GM12878 (cell line): Measurements from ENCODE around the gene CEP78. TPM values are rescaled to one million over a fixed set of nuclear protein-coding genes. Genes with fewer than 3 reads are reported as not detected.

Source experiments
- ATAC-seq: fragments of 200-7000 bp; cut with Tn5 transposase; 3 replicates; pipeline ENCODE4 v1.9.1; 2020; ENCODE audit warnings: mild to moderate bottlenecking, moderate library complexity
- BruUV-seq: library from RNA; stranded (reverse); fragments of 400-500 nt; replicated peaks from 2 replicates; lab custom pipeline; 2021; lab: Mats Ljungman, UMichigan
- CTCF ChIA-PET: fragments of 300-600 bp; sonication (Branson Sonifier 250); formaldehyde crosslinking; extraction: SDS; loops from one replicate; lab custom pipeline; 2021; ENCODE audit warnings: inconsistent platforms; lab: Yijun Ruan, JAX
- POLR2A ChIA-PET: fragments of 350-600 bp; formaldehyde crosslinking; extraction: SDS; loops from one replicate; lab custom pipeline; 2021; ENCODE audit warnings: inconsistent platforms; lab: Charles Lee
- RAD21 ChIA-PET: fragments of 300-600 bp; sonication (Branson Sonifier 250); formaldehyde crosslinking; loops from one replicate; lab custom pipeline; 2023; ENCODE audit warnings: antibody characterized with exemption; ENCODE audit not compliant: unreplicated experiment; lab: Charles Lee
- SMC1A ChIA-PET: fragments of 300-600 bp; sonication (Branson Sonifier 250); formaldehyde crosslinking; loops from one replicate; lab custom pipeline; 2023; ENCODE audit not compliant: unreplicated experiment, uncharacterized antibody; lab: Charles Lee
- DNase-seq: peaks from one replicate; pipeline ENCODE4 v3.0.0-alpha.2; 2011; ENCODE audit warnings: low read depth, low spot score
- FAIRE-seq: peaks from 3 replicates; lab custom pipeline; 2011; peaks lifted over from hg19 to GRCh38; lab: Jason Lieb, UNC
- H2AFZ ChIP-seq: 2 replicates; pipeline ENCODE4 v1.6.0; 2011; ENCODE audit warnings: low read depth, low read length, control low read depth; ENCODE audit not compliant: control insufficient read depth
- H3K27ac ChIP-seq: 2 replicates; pipeline ENCODE4 v1.5.1; 2011; ENCODE audit warnings: control low read depth; ENCODE audit not compliant: control insufficient read depth, insufficient read depth
- H3K27me3 ChIP-seq, 2 experiments: replicated peaks in 1 of 2; 2 replicates each; pipeline versions ENCODE4 v1.6.0 to v1.6.1; 2011; ENCODE audit warnings: low read length in 1 of 2; ENCODE audit not compliant: control insufficient read depth in 2 of 2, insufficient read depth in 2 of 2
- H3K36me3 ChIP-seq, 2 experiments: 2 replicates each; pipeline ENCODE4 v1.5.1; 2011; ENCODE audit warnings: low read length in 1 of 2; ENCODE audit not compliant: control insufficient read depth in 2 of 2, insufficient read depth in 2 of 2
- H3K4me1 ChIP-seq: 2 replicates; pipeline ENCODE4 v1.6.1; 2011; ENCODE audit warnings: mild to moderate bottlenecking, low read length, moderate library complexity, mixed read lengths; ENCODE audit not compliant: control insufficient read depth, insufficient read depth
- H3K4me2 ChIP-seq: 2 replicates; pipeline ENCODE4 v1.6.0; 2011; ENCODE audit warnings: control low read depth; ENCODE audit not compliant: control insufficient read depth, insufficient read depth
- H3K4me3 ChIP-seq: fragments of 200-600 bp; sonication (generic); 2 replicates; pipeline ENCODE4 v1.5.1; 2016
- H3K79me2 ChIP-seq: 2 replicates; pipeline ENCODE4 v1.6.0; 2011; ENCODE audit warnings: low read length; ENCODE audit not compliant: control insufficient read depth, insufficient read depth
- H3K9ac ChIP-seq: 2 replicates; pipeline ENCODE4 v1.8.0; 2011; ENCODE audit warnings: low read length, control low read depth, mixed read lengths; ENCODE audit not compliant: control insufficient read depth, insufficient read depth
- H3K9me3 ChIP-seq: replicated peaks from 3 replicates; pipeline ENCODE4 v1.5.1; 2011; ENCODE audit warnings: mild to moderate bottlenecking, low read length; ENCODE audit not compliant: control insufficient read depth, insufficient read depth
- H4K20me1 ChIP-seq: 2 replicates; pipeline ENCODE4 v1.6.0; 2011; ENCODE audit not compliant: control insufficient read depth, insufficient read depth
- BCL11A ChIP-seq: IDR thresholded peaks from 2 replicates; pipeline ENCODE4 v1.6.1; 2011; ENCODE audit warnings: low read depth, low read length
- BHLHE40 ChIP-seq, 2 experiments: fragments of 450-650 bp in 1 of 2; IDR thresholded peaks; 2 replicates each; pipeline ENCODE4 v1.6.1; 2011 to 2017; ENCODE audit warnings: low read depth in 2 of 2, borderline replicate concordance in 1 of 2, improper control_type of control experiment in 1 of 2, low read length in 1 of 2, mild to moderate bottlenecking in 1 of 2
- CBX3 ChIP-seq: fragments of 200-600 bp; sonication (generic); IDR thresholded peaks from 2 replicates; pipeline ENCODE4 v1.6.1; 2016; ENCODE audit warnings: low read depth, borderline replicate concordance
- EGR1 ChIP-seq, 2 experiments: IDR thresholded peaks; 1 replicate in 1 of 2; 2 replicates in 1 of 2; pipeline ENCODE4 v1.6.1; 2011 to 2012; ENCODE audit warnings: low read depth in 2 of 2, low read length in 2 of 2, borderline replicate concordance in 1 of 2, mild to moderate bottlenecking in 1 of 2, moderate library complexity in 1 of 2
- IKZF1 ChIP-seq: fragments of 450-650 bp; conservative IDR thresholded peaks from 2 replicates; pipeline ENCODE4 v1.6.1; 2017; ENCODE audit warnings: antibody characterized with exemption, mild to moderate bottlenecking
- IRF5 ChIP-seq: fragments of 450-650 bp; IDR thresholded peaks from 2 replicates; pipeline ENCODE4 v1.6.1; 2017; ENCODE audit warnings: borderline replicate concordance
- NFYA ChIP-seq: IDR thresholded peaks from 2 replicates; pipeline ENCODE4 v1.6.1; 2011; ENCODE audit warnings: low read depth, mild to moderate bottlenecking, low read length, improper control_type of control experiment, borderline replicate concordance
- RFX5 ChIP-seq: IDR thresholded peaks from 2 replicates; pipeline ENCODE4 v1.6.1; 2011; ENCODE audit warnings: low read depth, low read length, improper control_type of control experiment
- SIN3A ChIP-seq: IDR thresholded peaks from 2 replicates; pipeline ENCODE4 v1.6.1; 2012; ENCODE audit warnings: low read depth, low read length, improper control_type of control experiment
- SMC3 ChIP-seq: IDR thresholded peaks from 2 replicates; pipeline ENCODE4 v1.6.1; 2011; ENCODE audit warnings: low read length, improper control_type of control experiment, borderline replicate concordance
- SRF ChIP-seq, 2 experiments: IDR thresholded peaks; 2 replicates each; pipeline ENCODE4 v1.6.1; 2011; ENCODE audit warnings: low read depth in 2 of 2, low read length in 2 of 2, mild to moderate bottlenecking in 1 of 2, moderate library complexity in 1 of 2
- TCF3 ChIP-seq: IDR thresholded peaks from 2 replicates; pipeline ENCODE4 v1.6.1; 2012; ENCODE audit warnings: low read depth, mild to moderate bottlenecking, low read length, borderline replicate concordance; ENCODE audit not compliant: insufficient read depth
- ZBTB11 ChIP-seq: fragments of 450-650 bp; formaldehyde crosslinking; IDR thresholded peaks from 2 replicates; pipeline ENCODE4 v1.5.0; 2022; ENCODE audit warnings: mild to moderate bottlenecking, missing genetic modification characterization
- ZNF384 ChIP-seq: IDR thresholded peaks from 2 replicates; pipeline ENCODE4 v1.6.1; 2012; ENCODE audit warnings: low read depth, mild to moderate bottlenecking, low read length, improper control_type of control experiment, borderline replicate concordance
- ZNF592 ChIP-seq: fragments of 450-650 bp; IDR thresholded peaks from 2 replicates; pipeline ENCODE4 v1.6.1; 2017; ENCODE audit warnings: mild to moderate bottlenecking, moderate library complexity
- ZZZ3 ChIP-seq: IDR thresholded peaks from 2 replicates; pipeline ENCODE4 v1.6.1; 2011; ENCODE audit warnings: low read depth; ENCODE audit not compliant: control insufficient read depth, insufficient read length
- WGBS: methylation state at CpG from one replicate; pipeline ENCODE4 v1.1.6; 2016; ENCODE audit warnings: low lambda C conversion rate; ENCODE audit not compliant: insufficient replicate concordance, insufficient coverage; ENCODE audit errors: missing lambda C conversion rate; 5-methylcytosine and 5-hydroxymethylcytosine counted together
- in situ Hi-C: fragments of 300-500 bp; cut with MboI; formaldehyde crosslinking; loops from 9 replicates; pipeline ENCODE4 v1.14.3; 2018; ENCODE audit warnings: mixed read lengths
- intact Hi-C: fragments of 100-400 bp; cut with micrococcal nuclease; formaldehyde crosslinking; loops from one replicate; pipeline ENCODE4 v1.14.2; 2022; ENCODE audit not compliant: unreplicated experiment
- polyA plus RNA-seq, 11 experiments: library from polyadenylated mRNA; depleted of rRNA in 4 of 11; unstranded in 6 of 11; stranded (reverse) in 5 of 11; fragments of >200 nt; fragmentation: Nextera tagmentation in 4 of 11; fragmentation: Illumina TruSeq in 1 of 11; extraction: Ambion mirVana in 4 of 11; extraction: Trizol in 1 of 11; gene quantifications; 1 replicate in 1 of 11; 2 replicates in 10 of 11; pipeline versions ENCODE4 v1.2.1 to v1.2.3, GENCODE V29; 2011 to 2016; ENCODE audit warnings: inconsistent platforms in 2 of 11, missing spikeins in 2 of 11, low read depth in 1 of 11
- total RNA-seq, 4 experiments: library from RNA; depleted of rRNA in 3 of 4; stranded (reverse); fragments of >200 nt in 3 of 4; fragmentation: Illumina TruSeq in 1 of 4; extraction: Trizol in 1 of 4; gene quantifications; 2 replicates each; pipeline versions ENCODE4 v1.2.1 to v1.2.3, GENCODE V29; 2013 to 2021

Gene CEP78
- total and polyA plus RNA-seq, 10 of the 15 experiments (the other 5 are each of a cell fraction or from before 2014, with no cell fraction given) = 4.1 to 44.9 (median 27.9) TPM

- in situ Hi-C loops = no loop called here
- no TSS peak for BruUV-seq
- 12% methylated on average over 2 of the region's 2 CpGs for WGBS
- ATAC-seq (no peak), FAIRE-seq (no peak), DNase-seq (no peak)
- no peak overlapping the region for H3K9ac ChIP-seq
- H3K27me3 ChIP-seq = no peaks in the 10 kb centered on the region; a peak in 1 of 4 replicates
- no peaks in the 10 kb centered on the region for H4K20me1 ChIP-seq
- no peaks in the 10 kb centered on the region for H3K79me2 ChIP-seq
- SMC1A ChIA-PET = interaction anchor here (0.5 to 0.6 kb wide), 3 partner anchors 645 to 1695 kb away, joined by 3 to 4 read pairs (median 4); no protein-coding TSS in a partner anchor
- CTCF ChIA-PET = no interaction called here
- H3K4me1 ChIP-seq = peaks cover 13% of the 10 kb centered on the region
- POLR2A ChIA-PET = interaction anchor here (0.9 kb wide), 1 partner anchor 12 kb away, joined by 3 read pairs; no protein-coding TSS in a partner anchor
- RAD21 ChIA-PET = no interaction called here
- no peak overlapping the region for H3K4me2 ChIP-seq
- H3K27ac ChIP-seq = no peak overlapping the region
- no peaks in the 10 kb centered on the region for H3K9me3 ChIP-seq
- H3K36me3 ChIP-seq = no peaks in the 10 kb centered on the region
- no peak overlapping the region for H2AFZ ChIP-seq
- no peak overlapping the region for H3K4me3 ChIP-seq
- intact Hi-C loops = no loop called here
- no peak for TF ChIP-seq BHLHE40 (IDR thresholded peaks at IDR 0.05; ENCODE audit: borderline replicate concordance in 1 of 2, low read depth in 2 of 2, low read length in 1 of 2)
- no peak for TF ChIP-seq IRF5
- no peak for TF ChIP-seq ZNF384
- TF ChIP-seq TCF3 = no peak
- TF ChIP-seq ZNF592 = no peak
- no peak for TF ChIP-seq CBX3
- no peak for TF ChIP-seq NFYA
- TF ChIP-seq SRF (IDR thresholded peaks at IDR 0.05; ENCODE audit: low read depth in 2 of 2, low read length in 2 of 2) = no peak
- no peak for TF ChIP-seq EGR1 (IDR thresholded peaks at IDR 0.05; ENCODE audit: borderline replicate concordance in 1 of 2, low read depth in 2 of 2, low read length in 2 of 2)
- no peak for TF ChIP-seq ZBTB11
- no peak for TF ChIP-seq IKZF1
- no peak for TF ChIP-seq BCL11A
- TF ChIP-seq RFX5 = no peak
- no peak for TF ChIP-seq SIN3A
- no peak for TF ChIP-seq ZZZ3
- no peak for TF ChIP-seq SMC3
Observed at GRCh38 chr9:78207319-78207718, 28.6 kb upstream of the CEP78 start.
